GM18507 (cell line): Measurements from ENCODE around the gene APOBEC3B.
"Not testable (repeated sequence)": the region's sequence is repeated elsewhere in the genome, so short reads cannot be mapped to it uniquely, and the experiment has no call there.

Experiments used
- DNase-seq: peaks from one replicate; pipeline ENCODE4 v3.0.0; 2011; ENCODE audit warnings: low read depth; ENCODE audit not compliant: insufficient read length; ENCODE audit errors: extremely low spot score
- FAIRE-seq: peaks from 2 replicates; lab custom pipeline; 2011; peaks lifted over from hg19 to GRCh38; lab: Jason Lieb, UNC

Gene APOBEC3B

DNA sequence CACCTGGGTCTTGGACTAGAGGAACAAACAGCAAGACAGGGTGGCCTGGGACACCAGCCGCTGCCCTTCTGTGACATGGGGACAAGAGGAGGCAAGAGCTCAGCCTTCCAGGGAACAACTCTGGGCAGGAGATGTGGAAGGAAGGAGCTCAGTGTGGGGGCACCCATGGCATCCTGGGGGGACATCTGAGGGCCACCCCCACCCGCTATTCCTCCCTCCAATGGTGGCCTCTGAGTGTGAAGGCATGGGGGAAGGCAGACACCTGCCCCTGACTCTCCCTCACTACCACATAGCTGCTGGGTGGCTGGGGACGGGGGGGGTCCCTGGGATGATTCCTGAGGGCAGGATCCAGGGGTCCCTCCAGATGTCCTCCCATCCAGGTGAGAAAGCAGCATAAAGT, 4.5 kb downstream of the APOBEC3B start:
- DNase-seq (no peak), FAIRE-seq (no peak)

DNA sequence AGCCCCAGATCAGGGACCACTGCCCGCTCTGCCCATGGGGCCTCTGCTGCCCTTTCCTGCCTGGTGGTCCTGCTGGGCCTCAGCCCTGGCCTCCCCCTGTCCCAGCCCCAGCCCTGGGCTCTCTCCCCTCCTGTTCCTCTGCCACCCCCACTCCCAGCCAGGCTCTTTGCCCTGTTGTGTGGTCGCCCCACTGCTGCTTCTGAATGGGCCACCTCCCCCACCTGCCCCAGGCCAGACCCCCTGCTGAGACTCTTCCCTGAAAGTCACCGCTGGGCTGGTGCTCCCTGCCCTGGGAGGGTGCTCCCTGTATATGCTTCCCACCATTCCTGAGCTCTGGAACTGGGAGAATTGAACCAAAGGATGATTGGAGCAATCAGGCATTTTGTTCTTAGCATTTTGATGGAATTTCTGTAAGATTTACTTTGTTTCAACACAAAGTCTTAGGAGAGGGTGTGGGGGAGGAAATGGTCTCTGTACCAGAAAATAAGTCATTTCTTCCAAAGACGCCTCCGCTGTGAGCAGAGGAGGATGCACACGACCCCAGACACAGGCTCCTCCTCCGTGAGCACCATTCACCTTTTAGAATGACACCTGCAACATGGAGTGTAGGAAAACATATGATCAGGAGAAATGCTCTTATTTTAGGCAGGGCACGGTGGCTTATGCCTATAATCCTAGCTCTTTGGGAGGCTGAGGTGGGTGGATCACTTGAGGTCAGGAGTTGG, 5.2 kb downstream of the APOBEC3B start:
- no peak for DNase-seq
- no peak for FAIRE-seq

GRCh38 chr22:38989466-38989865, 7.3 kb downstream of the APOBEC3B start:
- no peak for DNase-seq

DNA sequence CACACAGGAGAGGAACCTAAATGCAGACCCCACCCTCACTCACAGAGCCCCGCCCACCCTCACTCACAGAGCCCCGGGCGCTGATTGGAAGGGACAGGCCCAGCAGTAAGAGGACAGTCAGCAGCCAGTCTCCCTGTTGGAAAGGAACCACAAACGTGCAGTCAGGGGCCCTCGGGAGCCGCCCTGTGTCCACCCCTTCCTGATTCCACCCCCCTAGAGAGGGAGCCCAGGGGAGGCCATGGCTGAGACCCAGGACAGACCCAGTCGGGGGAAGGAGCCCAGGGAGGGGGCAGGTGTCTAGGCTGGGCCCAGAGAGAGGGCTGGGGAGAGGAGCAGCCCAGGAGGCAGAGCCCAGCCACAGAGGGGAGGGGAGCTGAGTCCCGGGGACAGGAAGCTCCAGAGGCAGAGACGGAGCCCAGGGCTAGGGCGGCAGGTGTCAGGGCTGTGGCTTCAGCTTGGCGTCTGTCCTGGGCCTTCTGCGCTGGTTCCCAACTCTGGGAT, 10.8 kb downstream of the APOBEC3B start:
- DNase-seq, FAIRE-seq: not testable (repeated sequence)

More at GRCh38 chr22:38989466-38989865, 7.3 kb downstream of the APOBEC3B start:
- no peak for FAIRE-seq

GRCh38 chr22:38996105-38996504, 14.0 kb downstream of the APOBEC3B start:
- DNase-seq, result no peak
- no peak for FAIRE-seq

- DNase-seq (no peak), FAIRE-seq (no peak)
Measured at GRCh38 chr22:38997518-38997917, 15.4 kb downstream of the APOBEC3B start.

- DNase-seq (peak; percentile 72), FAIRE-seq (peak; percentile 96)
Measured at GRCh38 chr22:39003165-39003638, 21.1 kb downstream of the APOBEC3B start.

DNA sequence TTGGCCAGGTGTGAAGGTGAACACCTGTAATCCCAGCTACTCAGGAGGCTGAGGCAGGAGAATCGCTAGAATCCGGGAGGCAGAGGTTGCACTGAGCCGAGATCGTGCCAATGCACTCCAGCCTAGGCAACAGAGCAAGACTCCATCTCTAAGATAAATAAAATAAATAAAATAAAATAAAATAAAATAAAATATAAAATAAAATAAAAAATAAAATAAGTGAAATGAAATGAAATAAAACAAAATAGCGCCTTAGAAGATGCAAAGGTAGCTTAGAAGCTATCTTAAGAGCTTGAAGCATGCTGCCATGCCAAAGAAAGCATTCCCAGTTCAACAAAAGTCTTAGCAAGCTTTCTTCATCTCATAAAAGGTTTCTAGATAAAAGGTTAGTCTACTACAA, 25.0 kb downstream of the APOBEC3B start:
- FAIRE-seq, result no peak

GRCh38 chr22:39008271-39008850, 26.2 kb downstream of the APOBEC3B start:
- not testable (repeated sequence) for FAIRE-seq

More for the DNA sequence above, 25.0 kb downstream of the APOBEC3B start:
- no peak for DNase-seq

DNA sequence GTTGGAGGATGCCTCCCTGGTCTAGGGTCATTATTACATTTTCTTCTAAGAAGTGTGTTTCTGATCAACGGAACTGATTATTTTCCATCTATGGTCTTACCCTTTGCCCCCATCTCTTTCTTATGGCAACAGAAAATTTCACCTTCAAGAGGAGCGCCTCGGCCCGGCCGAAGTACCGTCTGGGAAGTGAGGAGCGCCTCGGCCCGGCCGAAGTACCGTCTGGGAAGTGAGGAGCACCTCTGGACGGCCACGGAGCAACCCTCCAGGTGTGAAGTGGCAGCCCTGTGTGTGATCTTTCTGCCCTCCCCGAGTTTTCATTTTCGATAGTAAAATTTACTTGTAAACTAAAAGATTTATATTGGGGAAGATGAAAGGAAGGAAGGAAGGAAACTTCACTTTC, 28.8 kb downstream of the APOBEC3B start:
- no peak for FAIRE-seq
- no peak for DNase-seq

More at GRCh38 chr22:39008271-39008850, 26.2 kb downstream of the APOBEC3B start:
- DNase-seq, result not testable (repeated sequence)

- FAIRE-seq, result peak; percentile 33
Measured at GRCh38 chr22:39012533-39013511, 30.7 kb downstream of the APOBEC3B start.

GRCh38 chr22:39013561-39013941, 31.4 kb downstream of the APOBEC3B start:
- not testable (repeated sequence) for DNase-seq, FAIRE-seq

More at GRCh38 chr22:39012533-39013511, 30.7 kb downstream of the APOBEC3B start:
- no peak for DNase-seq

GRCh38 chr22:39013942-39014722, 32.0 kb downstream of the APOBEC3B start, which contains the start of gene APOBEC3C:
Gene APOBEC3C (plus strand): TSS chr22:39014257. CDS start chr22:39014363, 106 bp downstream.
- FAIRE-seq (peak; percentile 97), DNase-seq (peak; percentile 65)

GRCh38 chr22:39014723-39015121, 32.6 kb downstream of the APOBEC3B start:
- FAIRE-seq, result peak; percentile 69
- DNase-seq, result not testable (repeated sequence)

GRCh38 chr22:39016592-39016991, 34.4 kb downstream of the APOBEC3B start:
- DNase-seq (no peak), FAIRE-seq (no peak)

DNA sequence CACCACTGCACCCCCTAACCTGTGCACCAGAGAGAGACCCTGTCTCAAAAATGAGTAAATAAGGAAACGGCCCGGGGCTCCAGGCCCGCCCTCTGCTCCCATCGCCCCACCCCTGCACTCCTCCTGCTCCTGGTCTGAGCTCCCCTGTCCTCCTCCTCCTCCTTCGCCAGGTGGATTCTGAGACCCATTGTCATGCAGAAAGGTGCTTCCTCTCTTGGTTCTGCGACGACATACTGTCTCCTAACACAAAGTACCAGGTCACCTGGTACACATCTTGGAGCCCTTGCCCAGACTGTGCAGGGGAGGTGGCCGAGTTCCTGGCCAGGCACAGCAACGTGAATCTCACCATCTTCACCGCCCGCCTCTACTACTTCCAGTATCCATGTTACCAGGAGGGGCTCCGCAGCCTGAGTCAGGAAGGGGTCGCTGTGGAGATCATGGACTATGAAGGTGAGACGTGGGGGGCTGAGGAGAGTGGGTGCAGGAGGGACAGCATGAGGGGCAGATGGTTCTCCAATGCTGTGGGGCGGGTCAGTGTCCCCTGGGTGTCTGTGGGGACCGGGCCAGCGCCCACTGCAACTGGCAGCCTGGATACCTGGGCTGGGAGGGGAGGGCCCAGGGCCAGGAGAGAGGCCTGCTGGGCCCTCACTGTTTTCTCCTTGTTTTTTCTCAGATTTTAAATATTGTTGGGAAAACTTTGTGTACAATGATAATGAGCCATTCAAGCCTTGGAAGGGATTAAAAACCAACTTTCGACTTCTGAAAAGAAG, 35.6 kb downstream of the APOBEC3B start:
- DNase-seq (no peak), FAIRE-seq (no peak)

DNA sequence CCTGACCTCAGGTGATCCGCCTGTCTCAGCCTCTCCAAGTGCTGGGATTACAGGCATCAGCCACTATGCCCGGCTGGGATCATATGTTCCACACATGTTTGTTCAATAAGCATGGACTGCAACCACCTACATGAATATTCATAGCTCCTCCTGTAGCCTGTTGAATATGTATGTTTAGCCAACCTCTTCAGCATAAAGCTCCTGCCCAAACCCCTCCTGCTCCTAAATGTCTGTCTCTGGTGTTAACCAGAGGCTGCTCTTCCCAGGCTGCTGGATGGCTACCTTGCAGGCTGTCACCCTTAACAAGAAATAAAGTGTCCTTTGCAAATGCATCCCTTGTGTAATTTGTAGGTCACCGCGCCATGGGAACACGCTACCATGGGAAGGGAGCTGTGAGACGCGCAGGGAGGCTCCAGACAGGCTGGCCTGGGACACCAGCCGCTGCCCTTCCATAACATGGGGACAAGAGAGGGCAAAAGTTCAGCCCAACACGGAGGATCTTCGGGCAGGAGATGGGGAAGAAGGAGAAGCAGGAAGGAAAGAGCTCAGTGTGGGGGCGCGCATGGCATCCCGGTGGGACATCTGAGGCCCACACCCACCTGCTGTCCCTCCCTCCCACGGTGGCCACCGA, 38.0 kb downstream of the APOBEC3B start:
- not testable (repeated sequence) for DNase-seq
- peak; percentile 76 for FAIRE-seq
